Activated CD4-positive, alpha-beta T cell treated with anti-CD3 and anti-CD28 coated beads for 48 hours (primary cell): ENCODE data around the gene BTD.

Experiments
- DNase-seq: peaks from one replicate; pipeline ENCODE4 v3.0.0-alpha.2; 2020

The BTD gene

DNA sequence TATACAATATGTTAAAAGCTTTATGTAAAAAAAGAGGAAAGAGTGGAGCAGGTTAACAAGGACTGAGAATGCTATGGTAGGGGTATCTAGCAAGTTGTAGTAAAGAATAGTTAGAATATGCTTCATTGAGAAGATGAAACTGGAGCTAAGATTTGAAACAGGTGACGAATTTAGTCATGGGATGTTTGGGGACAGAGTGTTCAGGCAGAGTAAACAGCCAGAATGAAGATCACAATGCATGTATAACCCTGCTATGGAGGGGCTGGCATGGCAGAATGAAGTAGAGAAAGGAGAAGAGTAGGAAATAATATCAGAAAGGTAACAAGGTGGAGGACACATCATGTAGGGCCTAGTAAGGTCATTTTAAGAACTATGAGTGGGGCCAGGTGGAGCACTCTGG, 72.0 kb downstream of the BTD start:
- no peak for DNase-seq

DNA sequence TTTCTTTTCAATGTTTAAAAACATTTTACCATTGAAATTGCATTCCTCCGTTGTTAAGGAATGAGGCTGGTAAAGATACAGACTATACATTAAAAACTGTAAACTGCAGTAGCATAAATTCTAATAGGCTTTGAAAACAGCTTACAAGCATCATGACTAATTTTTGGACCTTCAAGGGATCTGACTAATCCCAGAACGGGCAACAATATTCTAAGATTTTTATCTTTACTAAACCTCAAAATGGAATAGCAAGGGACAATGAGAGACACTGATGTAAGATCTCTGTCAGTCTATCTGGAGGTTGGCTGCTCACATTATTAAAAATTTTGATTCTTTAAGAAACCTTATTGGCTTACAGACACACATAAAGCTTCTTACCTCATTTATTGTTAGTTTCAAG, 74.7 kb downstream of the BTD start:
- DNase-seq: no peak

DNA sequence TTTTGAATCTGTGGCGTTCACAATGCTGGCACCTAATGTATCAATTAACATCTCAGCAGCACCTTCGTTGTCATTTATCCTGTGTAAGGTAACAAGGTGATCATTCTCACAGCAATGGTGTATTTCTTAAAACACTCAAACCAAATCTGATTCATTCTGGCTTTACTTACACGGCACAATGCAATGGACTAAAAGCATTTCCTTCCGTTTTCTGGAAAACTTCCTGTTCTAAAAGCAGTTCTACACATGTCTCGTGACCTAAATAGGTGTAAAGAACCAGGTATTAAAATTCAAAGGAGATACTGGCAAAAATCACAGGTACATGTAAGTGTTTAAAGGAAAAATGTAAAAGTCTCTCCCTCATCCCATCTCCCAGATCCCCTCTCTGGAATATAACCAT, 77.8 kb downstream of the BTD start:
- no peak for DNase-seq

DNA sequence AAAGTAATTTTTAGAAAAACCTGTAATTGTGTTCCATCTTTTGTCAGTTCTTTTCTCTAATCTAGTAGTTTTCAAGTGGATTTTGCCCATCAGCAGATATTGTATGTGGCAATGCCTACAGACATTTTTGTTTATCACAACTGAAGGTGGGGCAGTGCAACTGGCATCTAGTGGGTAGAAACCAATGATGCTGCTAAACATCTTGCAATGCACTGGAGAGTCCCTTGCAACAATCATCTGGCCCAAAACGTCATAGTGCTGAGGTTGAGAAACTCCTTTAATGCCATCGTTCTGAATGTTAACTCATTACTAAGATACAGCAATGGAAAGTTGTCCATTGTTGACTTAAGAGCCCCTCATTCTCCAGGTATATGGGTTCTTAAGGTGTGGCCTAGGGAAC, 80.1 kb downstream of the BTD start:
- DNase-seq: no peak

DNA sequence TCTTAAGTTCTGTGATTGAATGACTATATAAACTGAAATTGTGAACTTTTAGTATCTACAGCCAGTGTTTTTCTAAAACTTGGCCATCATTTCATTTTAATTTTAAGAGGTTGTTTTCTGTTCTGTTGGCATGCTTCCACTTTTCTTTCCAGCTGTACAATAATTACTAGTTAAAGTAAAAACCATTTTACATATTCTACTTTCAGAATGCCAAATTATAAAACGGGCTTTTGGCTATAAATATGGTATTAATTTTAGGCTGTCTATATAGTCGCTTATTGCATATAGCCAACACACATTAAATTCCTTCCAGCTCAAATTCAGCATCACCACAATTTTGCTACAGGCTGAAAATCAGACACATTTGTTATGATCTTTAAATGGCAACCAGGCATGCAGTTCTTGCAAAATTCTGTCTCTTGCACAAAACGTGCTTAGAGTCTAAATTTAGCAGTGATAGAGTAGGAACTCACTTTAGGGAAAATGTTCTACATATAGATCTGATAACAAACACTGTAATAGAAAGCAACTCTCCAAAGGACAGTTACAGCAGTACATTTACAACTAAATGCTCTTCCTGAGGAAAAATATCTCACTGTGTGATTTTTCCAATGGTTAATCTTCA, 81.1 kb downstream of the BTD start:
- DNase-seq: no peak

DNA sequence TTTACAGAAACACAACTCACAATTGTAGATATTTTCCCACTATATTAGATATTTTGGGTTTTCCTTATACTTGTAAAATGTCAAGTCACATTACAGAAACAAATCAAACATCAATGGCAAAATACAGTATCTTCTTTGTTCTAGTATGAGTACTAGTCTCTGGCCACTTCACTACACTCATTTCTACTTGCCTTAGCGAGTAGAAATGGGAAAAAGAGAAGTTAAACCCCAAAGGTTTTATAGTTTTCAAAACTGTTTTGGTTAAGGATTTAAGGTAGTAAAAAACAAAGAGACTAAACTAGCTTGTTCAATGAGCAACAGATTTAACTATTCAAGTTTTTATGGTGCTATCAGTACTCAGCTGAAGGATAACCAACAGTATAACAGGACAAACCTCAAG, 81.7 kb downstream of the BTD start:
- no peak for DNase-seq

DNA sequence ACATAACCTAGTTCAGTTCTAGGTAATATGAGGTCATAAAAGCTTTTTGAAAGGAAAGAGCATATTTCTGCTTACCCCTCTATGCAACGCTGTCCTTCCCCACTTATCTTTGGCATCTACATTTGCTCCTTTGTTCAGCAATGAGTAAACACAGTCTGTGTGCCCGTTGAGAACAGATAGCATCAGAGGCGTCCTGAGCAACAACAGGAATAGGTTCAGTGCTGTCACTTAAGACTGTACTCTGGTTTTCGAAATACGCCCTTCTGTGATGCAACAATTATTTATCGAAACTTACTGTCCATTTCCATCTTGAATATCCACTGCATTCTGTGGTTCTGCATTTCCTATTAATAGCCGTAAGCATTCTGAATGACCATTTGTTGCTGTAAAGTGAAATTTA, 84.4 kb downstream of the BTD start:
- DNase-seq: no peak

DNA sequence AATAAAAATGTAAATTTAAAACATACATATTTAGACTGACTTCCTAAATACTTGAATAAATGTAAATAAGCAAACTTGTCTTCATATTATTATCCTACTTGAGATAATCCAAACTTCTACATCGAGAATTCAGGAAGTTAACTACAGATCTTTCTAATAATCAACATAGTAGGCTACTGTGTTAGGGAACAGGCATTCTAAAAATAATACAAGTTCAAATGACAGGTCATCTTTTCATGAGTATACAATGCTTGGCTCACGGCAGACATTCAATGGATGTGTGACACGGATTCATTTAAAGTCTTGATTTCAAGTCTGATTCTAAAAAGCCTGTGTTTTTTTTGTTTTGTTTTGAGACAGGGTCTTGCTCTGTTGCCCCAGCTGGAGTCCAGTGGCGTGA, 88.7 kb downstream of the BTD start:
- no peak for DNase-seq

DNA sequence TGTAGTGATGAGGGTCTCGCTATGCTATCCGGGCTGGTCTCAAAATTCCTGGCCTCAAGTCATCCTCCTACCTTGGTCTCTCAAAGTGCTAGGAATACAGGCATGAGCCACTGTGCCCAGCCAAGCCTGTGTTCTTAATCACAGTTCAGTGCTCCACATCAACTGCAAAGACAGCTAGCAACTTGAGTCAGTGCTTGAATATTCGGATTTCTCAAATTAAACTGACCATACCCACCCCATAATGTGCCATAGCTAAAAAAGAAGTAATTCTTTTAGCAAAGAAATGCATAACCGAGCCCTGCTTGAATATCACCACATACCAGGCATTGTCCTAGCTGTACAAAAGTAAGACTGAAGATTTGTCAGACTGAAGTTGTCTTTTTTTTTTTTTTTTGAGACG, 89.2 kb downstream of the BTD start:
- DNase-seq: no peak

DNA sequence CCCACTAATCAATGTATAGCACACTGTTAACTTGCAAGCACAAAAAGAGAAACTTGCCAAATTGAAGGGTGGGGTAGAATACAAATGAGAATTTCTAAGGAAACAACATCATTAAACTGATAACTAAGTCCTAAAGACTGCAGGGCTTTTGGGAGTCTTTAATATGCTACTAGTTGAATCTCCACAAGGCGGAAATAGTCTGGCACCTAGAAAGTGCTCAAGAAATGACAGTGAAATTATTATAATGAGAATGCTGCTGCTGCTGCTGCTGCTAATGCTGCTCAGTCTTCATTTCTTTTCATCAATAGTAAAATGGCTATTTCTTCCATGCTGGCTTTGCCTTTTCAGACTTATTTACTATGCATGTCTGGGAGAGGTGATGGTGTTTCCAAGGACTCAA, 91.8 kb downstream of the BTD start:
- no peak for DNase-seq

DNA sequence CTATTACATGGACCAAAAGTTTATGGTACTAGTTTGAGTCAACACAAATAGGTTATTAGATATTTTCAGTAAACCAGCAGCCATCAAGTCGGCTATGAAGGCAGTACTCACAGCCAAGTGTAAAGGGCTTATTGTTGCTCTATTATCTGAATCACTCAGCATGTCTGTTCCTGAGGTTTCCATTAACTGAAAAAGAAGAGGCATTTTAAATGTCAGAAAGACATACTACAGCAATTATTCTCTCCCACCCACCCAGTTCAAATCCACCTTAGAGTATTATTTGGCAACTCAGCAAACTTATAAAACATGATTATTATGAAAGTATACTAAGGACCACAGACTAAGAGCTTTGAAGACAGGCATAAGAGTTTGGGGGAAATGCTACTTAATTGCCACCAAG, 93.1 kb downstream of the BTD start:
- no peak for DNase-seq
